ENCODE measurements around the gene CDH4.

DNA sequence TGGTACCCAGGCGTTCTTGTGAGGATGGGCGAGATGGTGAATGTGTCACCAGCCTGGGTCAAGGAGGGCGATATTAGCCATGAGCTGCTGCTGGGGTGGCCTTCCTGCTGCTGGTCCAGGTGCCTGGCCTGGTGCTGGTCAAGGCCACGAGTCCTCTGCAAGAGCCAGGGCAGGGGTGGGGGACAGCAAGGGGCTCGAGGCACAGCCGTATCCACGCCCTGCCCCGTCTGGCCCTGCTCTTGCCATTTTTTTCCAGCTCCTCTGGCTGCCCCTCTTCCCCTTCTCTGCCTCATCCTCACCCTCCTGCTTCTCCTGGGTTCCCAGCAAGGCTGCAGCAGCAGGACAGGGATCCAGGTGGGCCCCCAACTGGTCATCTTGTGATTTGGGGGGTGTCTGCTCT, 51.2 kb downstream of the CDH4 start:
- TF ChIP-seq, protein P1, sequence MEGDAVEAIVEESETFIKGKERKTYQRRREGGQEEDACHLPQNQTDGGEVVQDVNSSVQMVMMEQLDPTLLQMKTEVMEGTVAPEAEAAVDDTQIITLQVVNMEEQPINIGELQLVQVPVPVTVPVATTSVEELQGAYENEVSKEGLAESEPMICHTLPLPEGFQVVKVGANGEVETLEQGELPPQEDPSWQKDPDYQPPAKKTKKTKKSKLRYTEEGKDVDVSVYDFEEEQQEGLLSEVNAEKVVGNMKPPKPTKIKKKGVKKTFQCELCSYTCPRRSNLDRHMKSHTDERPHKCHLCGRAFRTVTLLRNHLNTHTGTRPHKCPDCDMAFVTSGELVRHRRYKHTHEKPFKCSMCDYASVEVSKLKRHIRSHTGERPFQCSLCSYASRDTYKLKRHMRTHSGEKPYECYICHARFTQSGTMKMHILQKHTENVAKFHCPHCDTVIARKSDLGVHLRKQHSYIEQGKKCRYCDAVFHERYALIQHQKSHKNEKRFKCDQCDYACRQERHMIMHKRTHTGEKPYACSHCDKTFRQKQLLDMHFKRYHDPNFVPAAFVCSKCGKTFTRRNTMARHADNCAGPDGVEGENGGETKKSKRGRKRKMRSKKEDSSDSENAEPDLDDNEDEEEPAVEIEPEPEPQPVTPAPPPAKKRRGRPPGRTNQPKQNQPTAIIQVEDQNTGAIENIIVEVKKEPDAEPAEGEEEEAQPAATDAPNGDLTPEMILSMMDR (IDR thresholded peaks at IDR 0.05), result no peak
- TF ChIP-seq EZH2phosphoT487 (IDR thresholded peaks at IDR 0.05), result no peak
- no peak for TF ChIP-seq EZH2 (IDR thresholded peaks at IDR 0.05)

Data from neural progenitor cell (in vitro differentiated cells).